NCI-H526 treated with DMSO at 0.1 percent for 48 hours (cell line): Measurements from ENCODE around the gene R3HDM4.
A peak's percentile ranks its signal among the peaks of the same experiment; 100 is the strongest.
"Not testable (repeated sequence)": the region's sequence is repeated elsewhere in the genome, so short reads cannot be mapped to it uniquely, and the experiment has no call there.

Experiments used
- DNase-seq: peaks from one replicate; lab custom pipeline; 2025; lab: John Stamatoyannopoulos, UW

The R3HDM4 gene

GRCh38 chr19:913080-913748 is at the start of gene R3HDM4:
Gene R3HDM4 (minus strand): TSS chr19:913219. CDS start chr19:913157, 62 bp downstream.
- no peak for DNase-seq

- DNase-seq = no peak
Measured at GRCh38 chr19:961866-962620, 49.0 kb upstream of the R3HDM4 start.

GRCh38 chr19:960601-960938 is 47.6 kb upstream of the R3HDM4 start:
- no peak for DNase-seq

- DNase-seq = no peak
Measured at GRCh38 chr19:960020-960419, 47.0 kb upstream of the R3HDM4 start.

- no peak for DNase-seq
Measured at GRCh38 chr19:958967-959855, 46.2 kb upstream of the R3HDM4 start.

- not testable (repeated sequence) for DNase-seq
Measured at GRCh38 chr19:957578-957977, 44.6 kb upstream of the R3HDM4 start.

- DNase-seq = no peak
Measured at GRCh38 chr19:956766-957440, 43.9 kb upstream of the R3HDM4 start.

GRCh38 chr19:955803-956765 is 43.1 kb upstream of the R3HDM4 start:
- no peak for DNase-seq

GRCh38 chr19:954672-955494 is 41.9 kb upstream of the R3HDM4 start:
- no peak for DNase-seq

GRCh38 chr19:954272-954671 is 41.3 kb upstream of the R3HDM4 start:
- DNase-seq = no peak

- no peak for DNase-seq
Measured at GRCh38 chr19:953445-954271, 40.6 kb upstream of the R3HDM4 start.

- DNase-seq = peak; percentile 40
Measured at GRCh38 chr19:952680-953444, 39.8 kb upstream of the R3HDM4 start.

GRCh38 chr19:952049-952679 is 39.1 kb upstream of the R3HDM4 start:
- no peak for DNase-seq

- no peak for DNase-seq
Measured at GRCh38 chr19:950352-951066, 37.5 kb upstream of the R3HDM4 start.

GRCh38 chr19:948842-949496 is 36.0 kb upstream of the R3HDM4 start:
- DNase-seq = no peak

- no peak for DNase-seq
Measured at GRCh38 chr19:947707-948539, 34.9 kb upstream of the R3HDM4 start.
